ENCODE measurements around the gene DISC1. TPM values are rescaled to one million over a fixed set of nuclear protein-coding genes. Genes with fewer than 3 reads are reported as not detected.

Gene DISC1
- total RNA-seq, 6 experiments from 2014 or later, result 1.8 to 3.3 (median 2.4) TPM

DNA sequence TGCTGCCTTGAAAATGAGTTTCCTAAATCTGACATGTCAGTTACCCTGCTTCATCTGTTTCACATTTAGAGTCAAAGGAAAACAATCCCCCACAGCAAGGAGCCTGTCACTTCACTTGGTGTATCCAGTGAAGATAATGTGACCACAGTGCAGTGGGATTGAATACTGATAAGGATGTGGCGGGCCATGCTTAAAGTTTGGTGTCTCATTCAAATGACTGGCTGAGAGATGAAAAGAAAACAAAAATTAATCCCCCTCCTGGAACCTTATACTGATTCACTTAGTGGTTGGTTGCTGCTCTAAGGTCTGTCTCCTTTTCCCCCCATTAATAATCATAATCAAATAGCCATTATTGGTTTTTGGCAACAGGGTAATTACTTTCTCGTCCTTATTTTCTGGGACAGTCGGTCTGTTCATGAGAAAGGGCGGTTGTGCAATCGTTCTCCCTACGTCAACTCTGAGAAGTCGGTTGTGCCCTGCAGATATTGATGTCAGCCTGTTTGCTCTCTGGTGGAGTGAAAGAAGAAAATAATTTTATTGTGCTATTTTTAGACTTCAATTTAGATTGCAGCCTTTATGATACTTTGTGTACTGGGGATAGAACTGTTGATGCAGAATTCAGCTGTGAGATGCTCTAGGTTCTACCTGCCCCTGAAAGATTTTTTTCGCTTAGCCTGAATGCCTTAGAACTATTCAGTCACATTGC, 360.2 kb downstream of the DISC1 start:
- H3K27ac ChIP-seq, result no peak overlapping the region
- no peaks in the 10 kb centered on the region for H3K9me3 ChIP-seq
- DNase-seq, result no peak
- no peak overlapping the region for H3K4me3 ChIP-seq
- no peak for TF ChIP-seq POLR2A (IDR thresholded peaks at IDR 0.05)
- TF ChIP-seq, protein P1, sequence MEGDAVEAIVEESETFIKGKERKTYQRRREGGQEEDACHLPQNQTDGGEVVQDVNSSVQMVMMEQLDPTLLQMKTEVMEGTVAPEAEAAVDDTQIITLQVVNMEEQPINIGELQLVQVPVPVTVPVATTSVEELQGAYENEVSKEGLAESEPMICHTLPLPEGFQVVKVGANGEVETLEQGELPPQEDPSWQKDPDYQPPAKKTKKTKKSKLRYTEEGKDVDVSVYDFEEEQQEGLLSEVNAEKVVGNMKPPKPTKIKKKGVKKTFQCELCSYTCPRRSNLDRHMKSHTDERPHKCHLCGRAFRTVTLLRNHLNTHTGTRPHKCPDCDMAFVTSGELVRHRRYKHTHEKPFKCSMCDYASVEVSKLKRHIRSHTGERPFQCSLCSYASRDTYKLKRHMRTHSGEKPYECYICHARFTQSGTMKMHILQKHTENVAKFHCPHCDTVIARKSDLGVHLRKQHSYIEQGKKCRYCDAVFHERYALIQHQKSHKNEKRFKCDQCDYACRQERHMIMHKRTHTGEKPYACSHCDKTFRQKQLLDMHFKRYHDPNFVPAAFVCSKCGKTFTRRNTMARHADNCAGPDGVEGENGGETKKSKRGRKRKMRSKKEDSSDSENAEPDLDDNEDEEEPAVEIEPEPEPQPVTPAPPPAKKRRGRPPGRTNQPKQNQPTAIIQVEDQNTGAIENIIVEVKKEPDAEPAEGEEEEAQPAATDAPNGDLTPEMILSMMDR (IDR thresholded peaks at IDR 0.05), result no peak
- 44% methylated on average over 8 of the region's 8 CpGs for WGBS (ENCODE audit: insufficient coverage, low coverage, low lambda C conversion rate, missing lambda C conversion rate)
- H3K27me3 ChIP-seq, result no peaks in the 10 kb centered on the region
- ATAC-seq, result peak in 3 of 4 donors; percentile 43 to 70 (median 46)
- no peaks in the 10 kb centered on the region for H3K4me1 ChIP-seq
- intact Hi-C loops (cut with DNase I), result no loop called here
- no peaks in the 10 kb centered on the region for H3K36me3 ChIP-seq

DNA sequence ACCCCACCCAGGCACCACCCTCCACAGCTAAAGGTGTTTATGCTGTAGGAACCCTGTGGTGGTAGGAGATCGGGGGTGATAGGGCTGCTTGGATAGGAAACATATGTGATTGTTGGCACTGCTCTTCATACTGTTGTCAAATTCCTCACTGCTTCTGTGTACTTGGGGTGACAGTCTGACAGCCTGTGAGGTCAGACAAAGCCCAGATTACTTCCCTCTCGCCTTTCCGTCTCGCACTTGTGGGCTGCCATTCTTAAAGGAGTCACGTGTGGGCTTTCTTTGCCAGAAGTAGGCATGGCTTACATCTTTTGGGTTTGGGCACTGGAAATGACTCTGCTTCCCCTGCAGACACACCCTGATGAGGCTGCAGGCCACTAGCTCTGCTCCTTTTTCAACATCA, 363.8 kb downstream of the DISC1 start:
- WGBS (ENCODE audit: insufficient coverage, low coverage, low lambda C conversion rate, missing lambda C conversion rate), result 58% methylated on average over 5 of the region's 5 CpGs
- no peaks in the 10 kb centered on the region for H3K27me3 ChIP-seq
- no peak overlapping the region for H3K4me3 ChIP-seq
- H3K9me3 ChIP-seq, result no peaks in the 10 kb centered on the region
- H3K4me1 ChIP-seq, result no peaks in the 10 kb centered on the region
- TF ChIP-seq, protein P1 (IDR thresholded peaks at IDR 0.05), result no peak
- no peak for TF ChIP-seq POLR2A (IDR thresholded peaks at IDR 0.05)
- H3K27ac ChIP-seq, result no peak overlapping the region
- no peak for DNase-seq
- H3K36me3 ChIP-seq, result no peaks in the 10 kb centered on the region
- peak in 1 of 4 donors; percentile 14 for ATAC-seq
- intact Hi-C loops (cut with DNase I), result no loop called here

DNA sequence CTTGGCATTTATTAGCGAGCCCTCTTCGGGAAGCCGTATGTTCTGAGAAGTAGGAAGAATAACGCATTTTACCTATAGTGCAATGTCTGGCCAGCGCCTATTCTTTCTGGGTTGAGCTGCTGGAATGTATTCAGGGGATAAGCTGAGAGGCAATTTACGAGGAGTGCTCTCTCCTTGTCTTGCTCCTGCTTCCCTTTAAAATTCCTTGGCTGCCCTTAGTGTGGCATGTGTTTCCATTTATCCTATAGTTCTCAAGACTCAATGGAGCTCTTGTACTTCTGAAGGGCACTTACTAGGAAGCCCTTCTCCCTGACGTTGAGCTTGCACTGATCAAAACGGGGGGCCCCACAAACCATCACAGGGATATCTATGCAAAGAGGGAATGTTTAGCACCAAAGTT, 364.6 kb downstream of the DISC1 start:
- H3K4me3 ChIP-seq, result no peak overlapping the region
- no peaks in the 10 kb centered on the region for H3K4me1 ChIP-seq
- intact Hi-C loops (cut with DNase I), result no loop called here
- DNase-seq (no peak), ATAC-seq (no peak)
- H3K36me3 ChIP-seq, result no peaks in the 10 kb centered on the region
- no peaks in the 10 kb centered on the region for H3K27me3 ChIP-seq
- no peak overlapping the region for H3K27ac ChIP-seq
- TF ChIP-seq, protein P1 (IDR thresholded peaks at IDR 0.05), result no peak
- WGBS (ENCODE audit: insufficient coverage, low coverage, low lambda C conversion rate, missing lambda C conversion rate), result 68% methylated on average over 8 of the region's 8 CpGs
- no peaks in the 10 kb centered on the region for H3K9me3 ChIP-seq

DNA sequence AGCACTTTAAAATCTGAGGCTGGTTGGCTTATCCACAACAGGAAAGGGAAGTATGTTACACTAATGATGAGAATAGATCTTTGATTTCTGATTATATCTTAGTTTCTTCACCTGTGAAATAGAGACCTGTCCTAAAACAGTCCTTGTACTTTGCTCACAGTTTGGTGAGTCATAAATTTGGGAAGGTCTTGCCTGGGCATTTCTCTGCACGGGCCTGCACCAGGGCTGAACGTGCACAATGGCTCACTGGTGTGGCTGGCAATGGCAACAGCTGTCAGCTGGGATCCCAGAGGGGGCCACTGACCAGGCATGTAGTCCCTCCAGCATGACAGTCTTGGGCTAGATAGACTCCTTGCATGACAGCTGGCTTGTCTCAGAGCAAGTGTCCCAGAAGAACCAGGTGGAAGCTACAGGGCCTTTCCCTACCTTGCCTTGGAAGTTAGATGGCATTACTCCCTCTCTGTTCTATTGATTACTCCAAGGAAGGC, 367.4 kb downstream of the DISC1 start:
- Histone ChIP-seq H3K27me3 (no peaks in the 10 kb centered on the region), H3K4me3 (no peak overlapping the region), H3K9me3 (no peaks in the 10 kb centered on the region), H3K36me3 (no peaks in the 10 kb centered on the region), H3K27ac (no peak overlapping the region), H3K4me1 (no peaks in the 10 kb centered on the region)
- WGBS (ENCODE audit: insufficient coverage, low coverage, low lambda C conversion rate, missing lambda C conversion rate), result 80% methylated on average over 1 of the region's 2 CpGs
- ATAC-seq (no peak), DNase-seq (no peak)
- intact Hi-C loops (cut with DNase I), result no loop called here
- TF ChIP-seq, protein P1 (IDR thresholded peaks at IDR 0.05), result no peak
- TF ChIP-seq POLR2A (IDR thresholded peaks at IDR 0.05), result no peak
